A549 treated with Hydrocortisone at 1 μM for 4 hours (cell line): Measurements from ENCODE around the gene COBL. TPM values are rescaled to one million over a fixed set of nuclear protein-coding genes. Genes with fewer than 3 reads are reported as not detected.

Experiments
- total RNA-seq: library from RNA; stranded (reverse); fragments of 200-300 nt; extraction: Qiagen RNA extraction; gene quantifications from 5 replicates; pipeline ENCODE4 v1.2.3, GENCODE V29; 2022

The COBL gene
- total RNA-seq, result 4.0 to 4.8 TPM (median 4.4 TPM) in 5 replicates

GRCh38 chr7:51316666-51317581 is at the start of gene COBL:
COBL (minus strand) TSS chr7:51316809; CDS start chr7:51316633, 176 bp downstream.

